Measurements from ENCODE around the gene BUD23.

The BUD23 gene, protein sequence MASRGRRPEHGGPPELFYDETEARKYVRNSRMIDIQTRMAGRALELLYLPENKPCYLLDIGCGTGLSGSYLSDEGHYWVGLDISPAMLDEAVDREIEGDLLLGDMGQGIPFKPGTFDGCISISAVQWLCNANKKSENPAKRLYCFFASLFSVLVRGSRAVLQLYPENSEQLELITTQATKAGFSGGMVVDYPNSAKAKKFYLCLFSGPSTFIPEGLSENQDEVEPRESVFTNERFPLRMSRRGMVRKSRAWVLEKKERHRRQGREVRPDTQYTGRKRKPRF

DNA sequence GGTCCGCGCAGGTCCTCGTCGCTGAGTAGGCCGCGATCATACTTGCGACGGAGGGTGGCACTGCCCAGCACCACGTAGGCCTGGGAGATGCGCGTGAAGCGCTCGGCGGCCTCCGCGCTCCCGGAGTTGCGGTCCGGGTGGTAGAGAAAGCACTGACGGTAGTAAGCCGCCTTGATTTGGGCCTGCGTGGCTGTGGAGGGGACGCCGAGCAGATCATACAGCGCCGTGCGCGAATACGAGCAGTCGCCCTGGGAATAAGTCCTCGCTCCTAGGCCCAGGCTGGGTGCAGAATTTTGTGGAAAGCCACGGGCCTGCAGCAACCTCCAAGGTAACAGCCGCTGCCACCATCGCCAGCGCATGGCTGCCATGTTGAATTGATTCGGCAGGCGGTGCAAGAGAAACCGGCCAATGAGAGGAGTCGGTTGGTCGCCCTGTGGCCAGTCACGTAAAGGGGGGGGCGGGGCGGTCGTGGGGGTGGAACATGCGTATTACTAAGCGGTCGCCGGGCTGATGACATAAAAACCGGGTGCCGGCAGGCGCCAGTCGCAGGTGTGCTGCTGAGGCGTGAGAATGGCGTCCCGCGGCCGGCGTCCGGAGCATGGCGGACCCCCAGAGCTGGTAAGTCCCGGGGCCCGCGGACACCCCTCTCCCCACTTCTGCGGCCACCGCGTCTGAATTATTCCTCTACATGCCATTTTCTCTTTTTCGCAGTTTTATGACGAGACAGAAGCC is at the start of gene BUD23, which contains the start of gene DNAJC30:
Gene BUD23 (plus strand): TSS at position 542 of the 732 bp plus-strand sequence. CDS start 29 bp downstream, at position 571.
Gene DNAJC30 (minus strand): TSS at position 398 of the 732 bp plus-strand sequence. CDS start 30 bp downstream, at position 368.
- Histone ChIP-seq H3K27ac (ENCODE audit: low read length) (peak within 1 kb of the TSS; percentile 84), H2AFZ (ENCODE audit: low read depth, low read length) (peak within 1 kb of the TSS; percentile 93), H3K9me3 (ENCODE audit: insufficient read depth, low read length, severe bottlenecking) (no peaks in the 10 kb centered on the region), H3K4me2 (ENCODE audit: insufficient read depth, low read length) (peak within 1 kb of the TSS; percentile 99), H4K20me1 (ENCODE audit: insufficient read depth, low read length) (peaks cover 38% of the 10 kb centered on the region), H3K4me1 (ENCODE audit: insufficient read depth, low read length) (peaks cover 40% of the 10 kb centered on the region), H3K9ac (ENCODE audit: low read depth, low read length) (peak within 1 kb of the TSS; percentile 90), H3K4me3 (ENCODE audit: low read depth in 1 of 2, low read length in 2 of 2) (peak within 1 kb of the TSS; percentile 79 to 98), H3K36me3 (ENCODE audit: insufficient read depth, low read length) (peaks cover 52% of the 10 kb centered on the region), H3K27me3 (ENCODE audit: insufficient read depth, low read length, poor library complexity) (no peaks in the 10 kb centered on the region), H3K79me2 (ENCODE audit: insufficient read depth, low read length) (peaks cover 82% of the 10 kb centered on the region)
- ATAC-seq (ENCODE audit: insufficient read depth, low read depth) (peak; percentile 95), DNase-seq (peak; percentile 97)
- TF ChIP-seq EZH2 (IDR thresholded peaks at IDR 0.05; ENCODE audit: borderline replicate concordance, low read depth, low read length, severe bottlenecking), result no peak
- TF ChIP-seq CTCF (IDR thresholded peaks at IDR 0.05; ENCODE audit: borderline replicate concordance, extremely low read depth, low read length, poor library complexity, severe bottlenecking), result no peak

DNA sequence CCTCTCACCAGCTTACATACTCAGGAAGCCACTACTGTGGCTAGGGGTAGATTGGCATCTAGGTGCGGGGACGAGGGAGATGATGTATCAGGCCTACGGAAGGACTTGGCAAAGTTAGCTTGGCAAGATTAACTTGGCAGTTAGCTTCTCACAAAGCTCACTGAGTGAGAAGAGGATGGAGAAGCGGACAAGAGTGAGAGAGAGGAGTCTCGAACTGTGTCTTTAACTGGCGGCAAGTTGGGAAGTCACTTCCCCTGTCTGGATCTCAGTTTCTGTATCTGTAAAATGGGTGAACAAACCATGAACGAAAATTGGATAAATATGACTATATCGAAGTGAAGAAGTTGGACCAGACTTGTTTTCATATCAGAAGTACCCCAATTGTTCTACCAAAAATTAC is 49.6 kb upstream of the BUD23 start:
- DNase-seq (no peak), ATAC-seq (ENCODE audit: insufficient read depth, low read depth) (no peak)
- TF ChIP-seq EZH2 (IDR thresholded peaks at IDR 0.05; ENCODE audit: borderline replicate concordance, low read depth, low read length, severe bottlenecking), result no peak
- no peak for TF ChIP-seq CTCF (IDR thresholded peaks at IDR 0.05; ENCODE audit: borderline replicate concordance, extremely low read depth, low read length, poor library complexity, severe bottlenecking)
- Histone ChIP-seq H2AFZ (ENCODE audit: low read depth, low read length) (no peak overlapping the region), H3K9ac (ENCODE audit: low read depth, low read length) (no peak overlapping the region), H3K9me3 (ENCODE audit: insufficient read depth, low read length, severe bottlenecking) (no peaks in the 10 kb centered on the region), H3K79me2 (ENCODE audit: insufficient read depth, low read length) (no peaks in the 10 kb centered on the region), H3K27ac (ENCODE audit: low read length) (no peak overlapping the region), H3K4me3 (ENCODE audit: low read depth in 1 of 2, low read length in 2 of 2) (no peak overlapping the region), H3K4me1 (ENCODE audit: insufficient read depth, low read length) (no peaks in the 10 kb centered on the region), H4K20me1 (ENCODE audit: insufficient read depth, low read length) (no peaks in the 10 kb centered on the region), H3K36me3 (ENCODE audit: insufficient read depth, low read length) (no peaks in the 10 kb centered on the region), H3K4me2 (ENCODE audit: insufficient read depth, low read length) (no peak overlapping the region), H3K27me3 (ENCODE audit: insufficient read depth, low read length, poor library complexity) (no peaks in the 10 kb centered on the region)

GRCh38 chr7:73635428-73636200 is 47.8 kb upstream of the BUD23 start:
- no peaks in the 10 kb centered on the region for H3K27me3 ChIP-seq (ENCODE audit: insufficient read depth, low read length, poor library complexity)
- ATAC-seq (ENCODE audit: insufficient read depth, low read depth) (no peak), DNase-seq (no peak)
- no peaks in the 10 kb centered on the region for H3K79me2 ChIP-seq (ENCODE audit: insufficient read depth, low read length)
- H3K9ac ChIP-seq (ENCODE audit: low read depth, low read length), result no peak overlapping the region
- no peak overlapping the region for H2AFZ ChIP-seq (ENCODE audit: low read depth, low read length)
- H4K20me1 ChIP-seq (ENCODE audit: insufficient read depth, low read length), result no peaks in the 10 kb centered on the region
- no peak overlapping the region for H3K4me2 ChIP-seq (ENCODE audit: insufficient read depth, low read length)
- TF ChIP-seq CTCF (IDR thresholded peaks at IDR 0.05; ENCODE audit: borderline replicate concordance, extremely low read depth, low read length, poor library complexity, severe bottlenecking) (no peak), EZH2 (IDR thresholded peaks at IDR 0.05; ENCODE audit: borderline replicate concordance, low read depth, low read length, severe bottlenecking) (no peak)
- no peak overlapping the region for H3K27ac ChIP-seq (ENCODE audit: low read length)
- no peaks in the 10 kb centered on the region for H3K9me3 ChIP-seq (ENCODE audit: insufficient read depth, low read length, severe bottlenecking)
- no peaks in the 10 kb centered on the region for H3K4me1 ChIP-seq (ENCODE audit: insufficient read depth, low read length)
- no peaks in the 10 kb centered on the region for H3K36me3 ChIP-seq (ENCODE audit: insufficient read depth, low read length)
- H3K4me3 ChIP-seq (ENCODE audit: low read depth in 1 of 2, low read length in 2 of 2), result no peak overlapping the region

Data from DND-41 (cell line).